GM12875 (cell line): ENCODE measurements around the gene GRAP2.

Source experiments
- H3K4me3 ChIP-seq: one replicate; pipeline ENCODE4 v1.5.1; 2011; ENCODE audit warnings: low read depth, low read length, control low read depth
- TF ChIP-seq, protein P1 (sequence below): IDR thresholded peaks from 2 replicates; pipeline ENCODE4 v1.5.1; 2011; ENCODE audit warnings: low read depth, mild to moderate bottlenecking, control low read depth, inconsistent platforms, low read length, moderate library complexity, borderline replicate concordance; ENCODE audit not compliant: insufficient read depth

GRAP2 gene

DNA sequence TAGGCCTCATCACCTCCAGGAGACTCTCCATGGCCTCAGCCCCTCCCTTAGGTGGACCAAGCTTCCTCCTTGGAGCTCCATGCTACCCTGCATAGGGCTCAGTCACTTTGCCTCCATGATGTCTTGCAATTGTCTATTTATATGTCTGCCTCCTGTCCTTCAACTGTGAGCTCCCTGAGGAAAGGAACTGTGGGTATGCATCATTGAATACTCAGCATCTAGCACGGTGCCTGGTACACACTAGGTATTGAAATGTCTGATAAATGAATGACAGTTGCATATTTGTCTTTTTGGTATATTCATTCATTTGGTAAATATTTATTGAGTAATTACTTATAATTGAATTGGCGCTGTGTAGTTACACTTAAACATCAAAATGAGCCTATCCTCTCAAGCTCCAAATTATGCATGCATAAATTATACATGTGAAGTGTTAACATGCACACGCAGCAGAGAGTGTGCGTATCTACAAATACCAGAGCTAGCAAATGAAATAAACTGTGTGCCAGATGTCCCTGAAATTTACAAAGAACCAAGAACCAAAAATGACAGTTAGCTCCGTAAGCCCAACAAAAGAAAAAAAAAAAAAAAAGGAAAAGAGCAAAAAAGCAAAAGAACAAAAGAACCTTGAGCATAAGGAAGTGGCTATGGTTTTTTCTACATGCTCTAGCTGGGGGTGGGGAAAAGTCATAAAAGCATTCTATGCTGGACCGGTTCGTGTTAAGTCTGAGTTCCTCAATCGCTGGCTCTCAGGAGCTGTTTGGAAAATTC, 25.2 kb downstream of the GRAP2 start:
- H3K4me3 ChIP-seq, result no peak overlapping the region
- TF ChIP-seq, protein P1, sequence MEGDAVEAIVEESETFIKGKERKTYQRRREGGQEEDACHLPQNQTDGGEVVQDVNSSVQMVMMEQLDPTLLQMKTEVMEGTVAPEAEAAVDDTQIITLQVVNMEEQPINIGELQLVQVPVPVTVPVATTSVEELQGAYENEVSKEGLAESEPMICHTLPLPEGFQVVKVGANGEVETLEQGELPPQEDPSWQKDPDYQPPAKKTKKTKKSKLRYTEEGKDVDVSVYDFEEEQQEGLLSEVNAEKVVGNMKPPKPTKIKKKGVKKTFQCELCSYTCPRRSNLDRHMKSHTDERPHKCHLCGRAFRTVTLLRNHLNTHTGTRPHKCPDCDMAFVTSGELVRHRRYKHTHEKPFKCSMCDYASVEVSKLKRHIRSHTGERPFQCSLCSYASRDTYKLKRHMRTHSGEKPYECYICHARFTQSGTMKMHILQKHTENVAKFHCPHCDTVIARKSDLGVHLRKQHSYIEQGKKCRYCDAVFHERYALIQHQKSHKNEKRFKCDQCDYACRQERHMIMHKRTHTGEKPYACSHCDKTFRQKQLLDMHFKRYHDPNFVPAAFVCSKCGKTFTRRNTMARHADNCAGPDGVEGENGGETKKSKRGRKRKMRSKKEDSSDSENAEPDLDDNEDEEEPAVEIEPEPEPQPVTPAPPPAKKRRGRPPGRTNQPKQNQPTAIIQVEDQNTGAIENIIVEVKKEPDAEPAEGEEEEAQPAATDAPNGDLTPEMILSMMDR, result no peak

DNA sequence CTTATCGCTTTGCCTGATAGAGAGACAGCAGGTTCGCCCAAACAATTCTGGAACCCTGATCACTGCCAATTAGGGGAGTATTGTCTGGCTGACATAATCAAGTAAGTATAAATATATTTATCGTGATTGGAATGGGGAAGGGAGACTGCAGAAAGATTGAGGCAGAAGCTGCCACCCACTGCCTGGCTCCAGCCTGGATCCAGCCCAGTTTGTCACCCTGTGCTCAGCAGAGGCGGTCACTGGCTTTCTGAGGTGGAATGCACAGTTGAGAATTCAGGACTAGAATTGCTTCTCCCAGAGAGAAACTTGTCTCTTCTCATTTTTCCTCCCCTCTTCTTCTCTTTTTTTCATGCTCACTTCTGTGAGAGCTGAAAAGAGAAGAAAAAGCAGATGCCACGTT, 25.9 kb downstream of the GRAP2 start:
- no peak overlapping the region for H3K4me3 ChIP-seq
- TF ChIP-seq, protein P1, result no peak

DNA sequence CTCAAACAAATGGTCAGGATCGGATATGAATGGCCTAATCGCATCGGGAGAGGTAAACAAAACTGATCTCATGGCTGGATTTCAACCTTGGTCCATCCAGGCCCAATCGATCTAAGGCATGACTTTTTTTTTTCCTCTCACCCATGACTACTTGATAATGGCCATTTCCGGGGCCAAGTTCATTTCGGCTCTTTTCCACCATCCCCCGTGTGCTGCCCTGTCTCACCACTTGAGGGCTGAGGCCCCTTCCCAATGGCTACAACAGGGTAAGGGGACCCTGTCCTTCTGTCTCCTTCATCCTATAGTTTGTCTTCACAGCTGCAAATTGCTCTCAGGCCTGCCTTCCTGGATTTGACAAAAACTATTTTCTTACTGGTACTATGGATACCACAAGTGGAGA, 26.7 kb downstream of the GRAP2 start:
- TF ChIP-seq, protein P1, result peak; percentile 30; the same call in 1 of the 2 replicates
- no peak overlapping the region for H3K4me3 ChIP-seq

DNA sequence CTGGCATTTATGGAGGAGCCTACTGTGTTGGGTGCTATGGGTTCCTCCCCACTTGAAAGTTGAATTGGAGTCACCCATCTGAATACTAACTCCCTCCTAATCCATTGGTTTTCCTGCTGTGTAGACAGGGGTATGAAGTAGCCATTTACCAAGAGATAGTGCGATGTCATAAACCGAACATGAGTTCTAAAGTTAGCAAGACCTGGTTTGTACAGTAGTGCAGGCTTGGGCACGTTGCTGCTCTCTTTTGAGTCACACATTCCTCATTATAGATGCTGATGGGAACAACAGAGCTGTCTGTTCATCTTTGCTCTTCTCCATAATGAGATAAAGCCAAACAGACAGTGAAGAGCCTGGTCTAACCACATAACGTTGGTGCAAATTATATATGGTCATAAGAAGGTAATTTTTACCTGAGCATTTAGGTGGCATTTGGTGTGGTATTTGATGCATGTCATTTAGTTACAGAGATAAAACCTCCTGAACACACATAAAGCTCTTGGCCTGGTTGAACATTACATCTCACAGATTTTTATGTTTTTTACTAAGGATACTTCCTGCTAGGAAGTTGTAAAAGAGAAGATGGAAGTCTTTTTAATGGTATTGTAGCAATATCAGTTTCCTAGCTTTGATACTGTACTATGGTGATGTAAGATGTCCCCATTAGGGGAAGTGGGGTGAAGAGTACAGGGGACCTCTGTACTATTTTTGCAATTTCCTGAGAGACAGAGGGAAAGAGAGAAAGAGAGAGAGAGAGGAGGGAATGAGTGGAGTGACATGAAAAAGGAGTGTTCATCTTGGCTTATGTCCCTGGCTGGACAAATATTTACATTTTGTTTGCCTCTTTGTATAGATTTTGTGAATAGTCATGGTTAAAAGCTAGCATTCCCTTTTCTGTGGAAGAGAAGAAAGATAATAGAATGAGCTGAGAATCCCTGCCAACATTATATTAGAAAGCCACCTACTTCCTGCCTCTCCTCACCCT, 27.9 kb downstream of the GRAP2 start:
- TF ChIP-seq, protein P1, result no peak

DNA sequence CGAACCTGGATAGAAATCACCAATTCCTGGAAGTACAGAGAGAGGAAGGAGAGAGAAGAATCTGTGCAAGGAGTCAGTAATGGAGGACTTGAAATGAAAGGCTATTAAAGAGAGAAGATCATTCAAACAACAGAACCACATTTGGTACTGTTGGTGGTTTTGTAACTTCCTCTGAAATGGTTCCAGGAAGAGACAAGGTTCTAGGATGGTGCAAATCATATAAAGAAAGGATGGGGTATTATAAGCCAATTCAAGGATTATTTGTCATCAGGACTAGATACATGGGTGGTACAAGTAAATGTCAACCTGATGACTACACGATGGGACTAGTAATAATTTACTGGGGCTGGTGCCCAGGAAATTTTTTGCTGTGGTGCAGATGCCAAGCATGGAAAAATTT, 30.4 kb downstream of the GRAP2 start:
- TF ChIP-seq, protein P1, result no peak
- no peak overlapping the region for H3K4me3 ChIP-seq

More for the DNA sequence above, 27.9 kb downstream of the GRAP2 start:
- no peak overlapping the region for H3K4me3 ChIP-seq

- TF ChIP-seq, protein P1, result no peak
- H3K4me3 ChIP-seq, result no peak overlapping the region
These were observed 31.3 kb downstream of the GRAP2 start for GRCh38 chr22:39932166-39932565.
